GM21723 (cell line): ENCODE results near the gene BMP8A.
A peak's percentile ranks its signal among the peaks of the same experiment; 100 is the strongest.
"Not testable (repeated sequence)": the region's sequence is repeated elsewhere in the genome, so short reads cannot be mapped to it uniquely, and the experiment has no call there.

Source experiments
- ATAC-seq: cut with Tn5 transposase; IDR thresholded peaks from one replicate; pipeline ENCODE4 v1.9.1; 2021; ENCODE audit warnings: mild to moderate bottlenecking, moderate library complexity; ENCODE audit not compliant: unreplicated experiment

The BMP8A gene

GRCh38 chr1:39500862-39501389 lies 9.5 kb downstream of the BMP8A start:
- no peak for ATAC-seq

GRCh38 chr1:39501666-39502065 lies 10.2 kb downstream of the BMP8A start:
- no peak for ATAC-seq

- ATAC-seq, result not testable (repeated sequence)
Measured at GRCh38 chr1:39504436-39504835, 13.0 kb downstream of the BMP8A start.

- ATAC-seq, result no peak
Measured at GRCh38 chr1:39505289-39505688, 13.9 kb downstream of the BMP8A start.

- no peak for ATAC-seq
Measured at GRCh38 chr1:39507230-39507928, 15.9 kb downstream of the BMP8A start.

- no peak for ATAC-seq
Measured at GRCh38 chr1:39508266-39508665, 16.8 kb downstream of the BMP8A start.

GRCh38 chr1:39508857-39509305 lies 17.4 kb downstream of the BMP8A start:
- ATAC-seq, result peak; percentile 25

GRCh38 chr1:39509360-39510009 lies 18.0 kb downstream of the BMP8A start:
- peak; percentile 59 for ATAC-seq

- ATAC-seq, result not testable (repeated sequence)
Measured at GRCh38 chr1:39510570-39511186, 19.2 kb downstream of the BMP8A start.

- ATAC-seq, result not testable (repeated sequence)
Measured at GRCh38 chr1:39511477-39511876, 20.0 kb downstream of the BMP8A start.

- not testable (repeated sequence) for ATAC-seq
Measured at GRCh38 chr1:39512234-39512847, 20.9 kb downstream of the BMP8A start.

- ATAC-seq, result not testable (repeated sequence)
Measured at GRCh38 chr1:39514710-39515124, 23.3 kb downstream of the BMP8A start.

GRCh38 chr1:39515131-39516086 lies 24.0 kb downstream of the BMP8A start:
- ATAC-seq, result not testable (repeated sequence)

- not testable (repeated sequence) for ATAC-seq
Measured at GRCh38 chr1:39516841-39517240, 25.4 kb downstream of the BMP8A start.

GRCh38 chr1:39517936-39518335 lies 26.5 kb downstream of the BMP8A start:
- not testable (repeated sequence) for ATAC-seq

GRCh38 chr1:39519376-39519775 lies 27.9 kb downstream of the BMP8A start:
- ATAC-seq, result not testable (repeated sequence)

GRCh38 chr1:39522221-39522620 lies 30.8 kb downstream of the BMP8A start:
- not testable (repeated sequence) for ATAC-seq

GRCh38 chr1:39522661-39523567 lies 31.5 kb downstream of the BMP8A start:
- no peak for ATAC-seq

GRCh38 chr1:39524171-39524570 lies 32.7 kb downstream of the BMP8A start:
- ATAC-seq, result no peak
